NCI-H510A (cell line): Measurements from ENCODE around the gene DYNC1LI1.
"Not testable (repeated sequence)": the region's sequence is repeated elsewhere in the genome, so short reads cannot be mapped to it uniquely, and the experiment has no call there.

Experiments used
- DNase-seq: peaks from one replicate; lab custom pipeline; 2025; lab: John Stamatoyannopoulos, UW

DYNC1LI1 gene

DNA sequence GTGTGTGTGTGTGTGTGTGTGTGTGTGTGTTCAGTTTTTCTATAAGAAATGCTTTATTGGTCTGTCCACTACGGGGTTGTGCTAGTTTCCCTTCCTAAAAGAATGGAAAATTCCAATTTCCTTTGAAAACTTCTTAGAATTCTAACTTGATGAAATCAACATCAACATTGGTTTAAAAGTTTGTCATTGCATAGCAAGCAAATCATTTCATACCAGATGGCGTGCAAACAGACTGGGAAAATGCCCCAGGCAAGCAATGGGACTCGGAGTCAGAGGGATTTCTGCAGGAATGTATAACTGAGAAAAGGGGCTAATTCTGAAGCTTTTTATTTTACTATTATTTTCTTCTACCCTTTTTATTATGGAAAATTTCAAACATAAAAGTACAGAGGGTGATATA, 13.1 kb upstream of the DYNC1LI1 start:
- no peak for DNase-seq

DNA sequence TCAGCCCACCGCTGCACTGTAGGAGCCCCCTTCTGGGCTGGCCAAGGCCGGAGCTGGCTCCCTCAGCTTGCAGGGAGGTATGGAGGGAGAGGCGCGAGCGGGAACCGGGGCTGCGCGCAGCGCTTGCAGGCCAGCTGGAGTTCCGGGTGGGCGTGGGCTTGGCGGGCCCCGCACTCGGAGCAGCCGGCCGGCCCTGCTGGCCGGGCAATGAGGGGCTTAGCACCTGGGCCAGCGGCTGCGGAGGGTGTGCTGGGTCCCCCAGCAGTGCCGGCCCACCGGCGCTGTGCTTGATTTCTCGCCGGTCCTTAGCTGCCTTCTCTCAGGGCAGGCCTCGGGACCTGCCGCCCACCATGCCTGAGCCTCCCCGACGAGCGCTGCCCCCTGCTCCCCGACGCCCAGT, 8.0 kb upstream of the DYNC1LI1 start:
- not testable (repeated sequence) for DNase-seq

DNA sequence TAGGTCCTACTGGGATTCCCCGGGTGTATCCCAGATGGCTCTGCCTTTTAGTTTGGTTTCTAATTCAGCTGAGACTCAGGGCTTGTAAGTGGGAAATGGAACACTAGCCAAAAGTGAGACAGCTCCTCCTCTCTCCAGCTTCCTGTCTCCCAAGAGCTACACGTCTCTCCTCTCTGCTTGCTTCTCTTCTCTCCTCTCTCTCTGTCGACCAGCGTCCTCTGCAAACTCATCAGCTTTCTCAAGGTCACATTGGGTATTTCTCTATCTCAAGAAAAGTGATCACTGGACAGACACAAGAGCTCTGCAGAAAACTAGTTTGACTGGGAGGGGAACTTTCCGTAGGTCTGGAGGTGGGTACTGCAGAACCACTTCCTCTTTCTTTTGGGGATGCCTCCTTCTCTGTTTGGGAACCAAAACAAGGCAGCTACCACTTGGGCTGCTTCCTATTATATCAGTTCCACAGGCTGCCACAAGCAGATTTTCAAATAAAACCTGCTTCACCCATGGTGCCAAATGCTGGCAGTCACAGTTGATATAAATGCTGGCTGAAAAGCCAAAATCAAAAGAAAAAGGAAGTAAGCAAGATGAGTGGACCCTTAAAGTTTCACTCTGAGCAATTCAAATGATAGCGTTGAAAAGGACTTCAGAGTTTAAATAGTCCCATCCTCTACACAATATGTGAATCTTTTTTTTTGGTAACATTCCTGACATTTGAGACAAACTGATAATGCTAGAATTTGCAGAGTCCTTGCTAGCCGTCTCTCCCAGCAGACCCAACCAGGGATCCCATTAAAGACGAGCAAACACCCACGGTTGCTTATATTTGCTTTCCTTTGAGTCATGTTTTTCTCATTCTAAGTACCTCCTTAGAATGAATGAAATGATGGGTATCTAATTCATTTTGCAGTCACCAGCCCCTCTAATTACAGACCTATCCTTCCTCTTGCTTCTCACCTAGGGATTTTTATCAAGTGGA, 7.2 kb upstream of the DYNC1LI1 start:
- no peak for DNase-seq

DNA sequence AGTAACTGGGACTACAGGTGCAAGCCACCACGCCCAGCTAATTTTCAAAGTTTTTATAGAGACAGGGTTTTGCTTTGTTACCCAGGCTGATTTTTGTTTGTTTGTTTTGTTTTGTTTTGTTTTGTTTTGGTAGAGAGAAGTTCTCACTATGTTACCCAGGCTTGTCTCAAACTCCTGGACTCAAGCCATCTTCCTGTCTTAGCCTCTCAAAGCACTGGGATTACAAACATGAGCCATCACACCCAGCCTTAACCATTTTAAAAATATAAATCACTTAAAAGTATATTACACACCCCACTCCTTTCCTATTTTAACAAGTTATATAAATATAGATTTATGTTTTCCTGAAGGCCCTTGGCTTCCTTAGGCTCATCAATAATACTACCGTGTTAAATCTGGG, 6.5 kb upstream of the DYNC1LI1 start:
- no peak for DNase-seq

DNA sequence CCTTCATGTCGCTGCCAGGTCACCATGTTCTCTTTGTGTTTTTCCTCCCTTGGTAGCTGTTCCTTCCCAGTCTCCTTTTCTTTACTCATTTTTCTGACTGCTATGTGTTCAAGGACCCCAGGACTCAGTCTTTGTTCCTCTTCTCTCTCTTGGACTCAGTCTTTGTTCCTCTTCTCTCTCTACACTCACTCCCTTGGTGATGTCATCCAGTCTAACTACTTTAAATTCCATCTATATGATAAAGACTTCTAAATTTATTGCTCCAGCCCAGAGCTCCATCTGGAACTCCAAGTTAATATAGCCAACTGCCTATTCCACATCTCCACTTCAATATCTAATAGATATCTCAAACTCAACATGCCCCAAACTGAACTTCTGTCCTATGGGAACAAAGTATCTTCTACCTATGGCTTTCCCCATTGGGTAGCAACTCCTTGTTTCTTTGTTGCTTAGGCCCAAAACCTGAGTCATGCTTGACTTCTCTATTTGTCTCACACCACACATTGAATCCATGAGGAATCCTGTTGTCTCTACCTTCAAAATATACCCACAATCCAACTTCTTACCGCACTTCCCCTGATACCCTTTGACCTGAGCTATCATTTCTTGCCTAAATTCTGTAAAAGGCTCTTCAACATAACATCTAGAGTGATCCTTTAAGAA, 4.9 kb upstream of the DYNC1LI1 start:
- no peak for DNase-seq

DNA sequence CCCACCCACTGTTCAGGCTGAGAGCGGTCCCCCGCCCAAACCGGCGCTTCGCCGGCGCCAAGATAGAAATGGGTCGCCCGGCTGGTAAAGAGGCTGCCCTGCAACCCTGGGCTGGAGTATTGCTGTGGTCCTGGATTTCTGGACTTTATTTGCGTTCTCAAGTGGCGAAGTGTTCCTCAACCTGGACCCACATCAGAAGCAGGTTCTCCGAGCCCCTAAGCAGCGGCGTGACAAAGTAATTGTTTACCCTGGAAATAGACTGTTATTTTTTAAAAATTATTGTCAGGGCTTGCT, 481 bp upstream of the DYNC1LI1 start:
- DNase-seq, result peak; percentile 44

DNA sequence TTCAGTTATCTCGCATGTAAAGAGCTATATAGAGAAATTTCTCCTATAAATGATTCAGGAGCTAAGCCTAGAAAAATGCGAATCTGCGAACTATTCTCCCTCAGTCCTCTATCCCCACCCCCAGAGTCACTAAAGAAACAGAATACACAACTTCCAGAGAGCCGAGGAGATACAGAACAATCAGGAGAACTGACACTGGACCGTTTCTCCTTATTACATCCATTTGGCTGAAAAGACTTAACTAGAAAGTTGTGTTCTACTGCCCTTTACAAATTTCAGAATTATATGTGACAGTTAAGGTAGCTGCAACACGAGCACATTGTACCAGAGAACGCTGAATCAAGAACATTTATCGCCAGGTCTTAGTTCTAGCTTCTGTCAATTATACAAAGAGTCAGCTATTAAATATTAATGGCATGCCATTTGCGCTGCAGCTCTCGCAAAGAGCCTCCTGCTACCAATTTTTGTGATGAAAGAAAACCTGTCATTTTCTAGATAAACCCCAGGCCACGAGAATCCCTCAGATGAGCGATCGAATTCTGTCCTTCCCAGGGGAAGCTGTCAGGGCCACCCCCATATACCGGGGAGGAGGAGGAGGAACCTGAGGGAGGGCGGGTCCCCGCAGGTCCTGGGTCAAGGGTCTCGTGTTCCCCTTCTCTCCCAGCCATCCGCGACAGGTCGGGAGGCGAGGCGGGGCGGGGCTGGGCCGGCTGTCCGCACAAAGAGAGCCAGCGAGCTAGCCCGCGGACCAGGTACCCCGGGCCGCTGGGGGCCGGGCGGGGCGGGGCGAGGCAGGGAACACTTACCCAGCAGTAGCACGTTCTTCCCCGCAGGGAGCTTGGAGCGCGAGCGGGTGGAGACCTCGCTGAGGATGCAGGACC, 878 bp downstream of the DYNC1LI1 start:
- DNase-seq, result peak; percentile 39

DNA sequence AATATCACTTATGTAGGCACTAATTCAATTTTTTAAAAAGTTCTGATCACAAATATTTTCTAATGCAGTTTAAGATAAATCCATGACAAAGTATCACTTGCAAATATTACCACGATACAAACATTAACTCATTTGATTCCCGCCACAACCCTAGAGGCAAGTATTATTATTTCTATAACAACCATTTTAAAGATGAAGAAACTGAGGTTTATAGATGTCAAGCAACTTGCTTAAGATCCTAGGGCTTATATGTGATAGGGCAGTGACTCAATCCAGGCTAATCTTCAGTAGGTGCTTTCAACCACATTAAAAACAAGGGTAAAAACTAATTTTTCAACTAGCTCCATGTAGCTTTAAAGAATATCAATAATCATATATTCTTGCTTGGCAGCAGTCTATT, 1.7 kb downstream of the DYNC1LI1 start:
- DNase-seq, result no peak

DNA sequence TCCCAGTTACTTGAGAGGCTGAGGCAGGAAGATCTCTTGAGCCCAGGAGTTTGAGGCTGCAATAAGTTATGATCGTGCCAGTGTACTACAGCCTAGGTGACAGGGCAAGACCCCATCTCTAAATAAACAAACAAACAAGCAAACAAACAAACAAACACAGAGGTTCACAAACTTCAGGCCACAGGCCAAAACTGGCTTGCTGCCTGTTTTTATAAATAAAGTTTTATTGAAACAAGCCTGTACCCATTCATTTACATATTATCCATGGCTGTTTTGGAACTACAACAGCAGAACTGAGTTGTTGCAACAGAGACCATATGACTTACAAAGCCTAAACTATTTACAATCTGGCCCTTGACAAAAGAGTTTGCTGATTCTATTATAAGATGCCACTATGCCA, 6.5 kb downstream of the DYNC1LI1 start:
- no peak for DNase-seq

DNA sequence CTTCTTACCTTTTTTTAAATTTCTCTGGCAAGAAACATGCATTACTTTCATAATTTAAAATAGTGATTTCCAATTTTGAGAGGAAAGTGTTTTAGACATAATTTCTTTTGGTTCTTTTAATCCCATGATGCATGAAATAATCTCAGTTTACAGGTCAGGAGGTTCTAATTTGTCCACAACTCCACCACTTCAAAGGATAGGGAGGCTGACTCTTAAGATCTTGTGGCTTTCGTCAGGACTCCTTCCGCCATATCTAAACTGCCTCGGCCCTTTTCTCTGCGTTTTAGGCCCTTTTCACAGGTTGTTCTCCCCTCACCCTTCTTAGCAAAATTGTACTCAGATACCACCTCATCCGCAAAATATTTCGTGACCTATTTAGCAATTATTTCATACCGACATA, 8.0 kb downstream of the DYNC1LI1 start:
- DNase-seq, result no peak

DNA sequence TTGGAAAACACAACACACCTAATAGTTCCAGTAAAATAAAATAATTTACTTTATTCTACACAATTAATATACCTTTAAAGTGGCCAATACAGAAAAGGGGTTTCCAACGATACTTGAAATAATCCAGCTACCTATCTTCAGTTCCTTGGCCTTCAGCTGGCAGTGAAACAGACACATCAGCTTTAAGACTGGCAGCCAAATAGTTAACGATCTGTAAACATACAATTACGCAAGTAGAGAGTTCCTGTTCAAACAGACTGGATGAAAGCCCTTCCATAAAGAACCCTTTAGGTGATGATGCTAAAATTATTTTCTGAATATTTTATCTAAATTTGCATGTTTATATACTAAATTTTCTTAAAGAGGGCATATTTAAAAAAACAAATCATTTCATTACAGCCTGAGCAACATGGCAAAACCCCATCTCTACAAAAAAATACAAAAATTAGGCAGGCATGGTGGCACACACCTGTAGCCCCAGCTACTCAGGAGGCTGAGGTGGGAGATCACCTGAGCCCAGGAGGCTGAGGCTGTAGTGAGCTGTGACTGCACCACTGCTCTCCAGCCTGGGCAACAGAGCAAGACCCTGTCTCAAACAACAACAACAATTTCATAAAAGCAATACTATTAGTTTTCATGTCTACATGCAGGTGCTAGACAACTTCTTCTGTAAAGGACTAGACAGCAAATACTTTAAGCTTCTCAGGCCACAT, 12.9 kb downstream of the DYNC1LI1 start:
- peak; percentile 24 for DNase-seq

DNA sequence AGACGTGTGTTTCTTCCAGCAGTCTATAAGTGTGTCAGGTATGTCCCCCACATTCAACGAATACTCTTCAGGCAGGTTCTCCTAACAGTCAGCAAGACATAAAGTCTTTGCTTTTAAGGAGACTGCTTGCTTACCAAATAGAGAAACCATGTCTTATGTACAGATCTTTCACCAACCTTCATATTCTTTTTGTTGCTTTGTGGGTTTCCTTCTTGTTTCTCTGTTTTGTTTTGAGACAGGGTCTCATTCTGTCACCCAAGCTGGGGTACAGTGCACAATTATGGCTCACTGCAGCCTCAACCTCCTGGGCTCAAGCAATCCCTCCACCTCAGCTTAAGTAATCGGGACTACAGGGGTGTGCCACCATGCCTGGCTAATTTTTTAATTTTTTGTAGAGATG, 14.3 kb downstream of the DYNC1LI1 start:
- DNase-seq, result no peak

DNA sequence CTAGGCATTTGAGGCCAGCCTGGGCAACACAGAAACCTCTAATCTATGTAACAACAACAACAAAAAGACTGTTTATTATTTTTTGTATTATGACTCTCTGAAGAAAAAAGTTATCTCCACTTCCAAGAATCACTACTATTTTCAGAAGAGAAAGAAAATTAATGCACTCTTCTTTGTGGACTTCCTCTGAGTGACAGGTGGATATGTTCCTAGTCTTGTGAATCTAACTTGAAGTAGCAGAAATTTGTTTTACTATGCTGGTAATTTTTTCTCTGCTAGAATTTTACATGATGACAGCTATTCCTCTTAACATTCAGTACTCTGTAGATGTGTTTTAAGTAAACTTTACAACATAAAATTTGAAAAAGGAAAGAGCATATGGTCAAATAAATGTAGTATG, 16.7 kb downstream of the DYNC1LI1 start:
- no peak for DNase-seq

DNA sequence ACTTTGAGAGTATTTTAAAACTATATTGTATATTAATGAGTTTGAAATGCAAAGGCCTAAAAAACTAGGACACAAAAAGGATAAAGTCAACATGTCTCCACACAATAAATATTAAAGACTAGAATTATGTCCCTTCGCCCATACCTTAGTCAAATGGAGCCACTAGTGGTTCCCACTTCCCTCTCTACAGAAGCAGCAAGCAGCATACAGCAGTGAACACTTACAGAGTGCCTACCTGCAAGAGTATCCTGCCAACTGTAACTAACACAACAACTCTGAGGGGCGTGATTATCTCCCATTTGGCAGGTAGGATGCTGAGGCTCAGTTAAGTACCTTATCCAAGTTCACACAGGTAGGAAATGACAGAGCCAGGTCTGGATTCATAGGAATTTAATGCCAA, 17.2 kb downstream of the DYNC1LI1 start:
- no peak for DNase-seq

DNA sequence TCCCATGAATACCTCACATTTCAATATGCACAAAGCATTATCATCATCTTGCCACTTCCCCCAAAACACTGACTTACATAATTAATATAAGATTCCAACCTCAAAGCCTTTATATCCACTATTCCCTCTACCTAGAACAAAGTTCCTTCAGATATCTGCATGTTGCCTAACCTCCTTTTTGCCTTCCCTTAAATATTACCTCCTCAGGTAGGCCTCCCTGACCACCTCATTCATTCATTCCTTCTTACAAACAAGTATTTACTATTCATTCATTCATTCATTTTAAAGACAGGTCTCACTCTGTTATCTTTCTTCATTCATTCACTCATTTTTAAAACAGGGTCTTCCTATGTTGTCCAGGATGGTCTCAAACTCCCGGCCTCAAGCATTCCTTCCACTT, 18.6 kb downstream of the DYNC1LI1 start:
- no peak for DNase-seq

DNA sequence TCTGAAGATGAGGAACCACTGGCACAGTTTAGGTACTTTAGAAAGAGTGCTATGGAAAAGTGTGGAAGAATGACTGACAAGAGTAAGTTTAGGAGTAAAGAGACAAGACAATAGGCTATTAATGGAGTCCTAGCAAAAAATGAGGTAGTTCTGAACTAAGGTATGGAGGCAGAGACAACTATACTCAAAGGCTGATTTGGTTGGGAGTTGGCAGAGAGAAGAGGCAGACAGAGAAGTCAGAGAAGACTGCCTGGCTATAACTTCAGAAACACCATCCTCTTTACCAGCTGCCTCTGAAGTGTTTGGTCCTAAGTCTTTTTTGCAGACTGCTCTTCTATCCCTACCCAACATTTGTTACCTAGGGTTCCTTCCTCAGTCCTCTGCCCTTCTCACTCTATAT, 19.2 kb downstream of the DYNC1LI1 start:
- no peak for DNase-seq

DNA sequence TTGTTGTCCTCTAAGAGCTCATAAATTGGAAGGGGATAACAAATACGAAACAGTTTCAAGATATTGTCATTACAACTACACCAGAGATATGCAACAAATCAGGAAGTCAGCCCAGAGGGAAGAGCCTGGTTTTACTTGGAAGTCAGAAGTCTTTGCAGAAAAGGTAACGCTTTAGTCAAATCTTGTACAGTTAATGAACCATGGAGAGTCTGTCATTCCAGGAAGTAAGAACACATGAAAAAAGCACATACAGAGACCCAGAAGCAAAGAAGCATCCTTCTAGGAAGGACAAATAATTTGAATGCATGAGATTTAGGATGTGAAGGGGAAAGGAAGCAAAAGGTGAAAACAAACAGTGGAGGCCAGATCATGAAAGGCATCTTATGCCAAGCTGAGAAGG, 19.6 kb downstream of the DYNC1LI1 start:
- DNase-seq, result no peak

DNA sequence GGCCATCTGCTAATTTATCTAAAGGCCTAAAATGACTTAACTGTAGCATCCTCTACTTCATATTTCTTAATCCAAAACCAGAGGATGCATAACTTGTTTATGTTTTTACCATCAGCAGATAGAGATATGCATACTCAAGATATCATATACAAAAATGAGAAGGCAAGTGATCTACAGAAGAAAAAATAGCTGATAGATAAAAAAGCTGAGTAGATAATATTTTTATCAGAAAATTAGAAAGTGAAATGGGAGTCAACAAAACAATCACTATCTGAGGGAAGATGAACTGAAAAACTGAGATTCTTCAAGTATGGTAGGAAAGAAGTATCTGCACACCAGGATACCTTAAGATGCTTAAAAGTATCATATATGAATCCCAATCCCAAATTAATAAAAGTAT, 25.4 kb downstream of the DYNC1LI1 start:
- DNase-seq, result no peak

DNA sequence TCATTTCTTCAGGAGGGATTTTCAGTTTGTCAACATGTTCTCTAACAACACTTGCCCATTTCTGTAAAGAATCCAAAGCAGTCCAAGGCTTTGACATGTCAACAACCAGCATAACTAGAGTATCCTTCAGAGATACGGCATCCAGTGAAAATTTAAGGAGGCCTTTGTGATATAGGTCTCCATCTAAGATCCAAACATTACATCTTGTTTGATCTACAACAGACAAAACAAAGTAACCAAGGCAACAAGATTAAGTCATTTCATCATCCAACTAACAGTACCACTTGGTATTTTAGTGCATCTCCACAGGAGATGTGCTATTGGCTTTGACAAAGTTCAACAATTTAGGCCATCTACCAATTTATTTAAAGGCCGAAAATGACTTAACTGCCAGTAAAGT, 25.8 kb downstream of the DYNC1LI1 start:
- no peak for DNase-seq

DNA sequence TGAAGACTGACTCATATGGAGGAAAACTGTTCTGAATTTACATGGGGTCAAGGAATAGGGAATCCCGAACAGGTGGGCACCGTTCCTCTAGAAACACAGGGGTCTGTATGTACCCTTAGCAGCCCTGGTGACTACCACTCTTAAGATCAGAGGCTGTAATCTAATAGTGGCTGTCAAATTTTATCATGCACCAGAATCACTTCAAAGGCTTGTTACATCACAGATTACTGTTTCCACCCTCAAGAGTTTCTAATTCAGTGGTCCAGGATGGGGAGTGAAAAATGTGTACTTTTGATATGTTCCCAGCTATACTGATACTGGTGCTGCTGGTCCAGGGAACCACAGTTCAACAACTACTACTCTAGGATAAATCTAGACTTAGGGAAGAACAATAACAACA, 27.9 kb downstream of the DYNC1LI1 start:
- DNase-seq, result no peak

DNA sequence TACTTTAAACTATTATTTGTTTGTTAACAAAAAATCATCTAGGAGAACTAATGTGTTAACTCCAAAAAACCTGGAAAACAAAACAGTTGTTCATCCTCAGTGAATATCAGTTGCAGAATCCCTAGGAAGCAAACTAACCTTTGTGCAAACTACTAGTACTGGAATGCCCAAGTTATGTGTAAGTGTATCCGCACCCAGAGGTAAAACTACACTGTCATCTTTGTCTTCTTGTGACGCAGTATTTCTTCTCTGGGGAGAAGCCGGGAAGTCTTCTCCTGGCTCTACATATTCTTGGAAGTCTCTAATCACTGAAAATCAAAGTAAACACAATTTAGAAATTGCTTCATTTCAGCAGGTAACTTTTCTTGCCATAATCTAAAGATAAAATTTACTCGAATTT, 29.8 kb downstream of the DYNC1LI1 start:
- DNase-seq, result no peak

DNA sequence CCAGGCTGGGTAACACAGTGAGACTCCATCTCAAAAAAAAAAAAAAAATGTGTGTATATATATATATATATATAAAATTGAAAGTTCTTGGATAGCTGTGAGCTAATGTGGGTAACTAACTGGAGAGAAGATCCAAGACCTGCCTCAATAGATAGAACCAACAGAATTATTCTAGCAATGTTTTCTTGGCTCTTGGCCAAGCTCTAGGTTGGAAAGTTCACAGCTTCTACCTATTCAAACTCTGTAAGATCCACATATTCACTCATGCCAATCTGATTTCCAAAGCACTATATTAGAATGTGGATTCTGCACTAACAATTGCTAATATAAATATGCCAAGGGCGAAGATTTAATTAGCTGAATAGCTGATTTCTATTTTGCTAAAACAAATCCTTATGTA, 38.2 kb downstream of the DYNC1LI1 start:
- DNase-seq, result no peak
